HFFc6 (cell line): Measurements from ENCODE around the gene TTC17. TPM values are rescaled to one million over a fixed set of nuclear protein-coding genes. Genes with fewer than 3 reads are reported as not detected.

ENCODE experiments used
- DNase-seq: peaks from one replicate; pipeline ENCODE4 v3.0.0-alpha.2; 2018
- H3K27ac Mint-ChIP-seq: 2 replicates; pipeline ENCODE4 v1.8.0; 2020; ENCODE audit warnings: mild to moderate bottlenecking, mixed read lengths
- H3K27me3 Mint-ChIP-seq: 2 replicates; pipeline ENCODE4 v1.8.0; 2021; ENCODE audit warnings: mild to moderate bottlenecking, moderate library complexity, mixed read lengths; ENCODE audit not compliant: insufficient read depth
- H3K36me3 Mint-ChIP-seq: 2 replicates; pipeline ENCODE4 v1.8.0; 2021; ENCODE audit warnings: low read depth, mixed read lengths
- H3K4me1 Mint-ChIP-seq: 2 replicates; pipeline ENCODE4 v1.8.0; 2020; ENCODE audit warnings: low read depth, mixed read lengths
- H3K4me3 Mint-ChIP-seq: 2 replicates; pipeline ENCODE4 v1.8.0; 2020; ENCODE audit warnings: mild to moderate bottlenecking, moderate library complexity, mixed read lengths
- H3K9me3 Mint-ChIP-seq: 2 replicates; pipeline ENCODE4 v1.8.0; 2020; ENCODE audit warnings: mild to moderate bottlenecking, mixed read lengths
- CTCF ChIP-seq: fragments of 200-600 bp; sonication (generic); IDR thresholded peaks from 2 replicates; pipeline ENCODE4 v1.5.0; 2021; ENCODE audit warnings: antibody characterized with exemption, mild to moderate bottlenecking
- total RNA-seq, 6 experiments: library from RNA; stranded (reverse); fragmentation: NEBNext Ultra II Directional; extraction: Animal tissue kit (Norgen Biotek cat#: 25700); gene quantifications; 2 replicates in 1 of 6; 3 replicates in 5 of 6; pipeline ENCODE4 v1.2.3, GENCODE V29; 2021

Gene TTC17
- total RNA-seq, 6 experiments from 2014 or later = 30.1 to 44.5 (median 38.6) TPM

GRCh38 chr11:43503417-43503816 lies 144.7 kb downstream of the TTC17 start:
- Mint-ChIP-seq H3K4me3 (no peak overlapping the region), H3K36me3 (no peaks in the 10 kb centered on the region), H3K27me3 (peaks cover 11% of the 10 kb centered on the region), H3K4me1 (peaks cover 16% of the 10 kb centered on the region), H3K27ac (no peak overlapping the region), H3K9me3 (no peaks in the 10 kb centered on the region)
- peak; percentile 63 for TF ChIP-seq CTCF
- DNase-seq = no peak

GRCh38 chr11:43504316-43504950 lies 145.7 kb downstream of the TTC17 start:
- Mint-ChIP-seq H3K27ac (no peak overlapping the region), H3K4me3 (no peak overlapping the region), H3K36me3 (no peaks in the 10 kb centered on the region), H3K27me3 (peaks cover 9% of the 10 kb centered on the region), H3K4me1 (peaks cover 23% of the 10 kb centered on the region), H3K9me3 (no peaks in the 10 kb centered on the region)
- TF ChIP-seq CTCF = peak; percentile 55
- peak; percentile 20 for DNase-seq

- TF ChIP-seq CTCF = no peak
- H3K36me3 Mint-ChIP-seq = no peaks in the 10 kb centered on the region
- H3K4me1 Mint-ChIP-seq = peaks cover 23% of the 10 kb centered on the region
- no peak overlapping the region for H3K4me3 Mint-ChIP-seq
- DNase-seq = no peak
- no peak overlapping the region for H3K27ac Mint-ChIP-seq
- peaks cover 9% of the 10 kb centered on the region for H3K27me3 Mint-ChIP-seq
- no peaks in the 10 kb centered on the region for H3K9me3 Mint-ChIP-seq
These were observed 146.5 kb downstream of the TTC17 start for GRCh38 chr11:43505171-43505570.

- Mint-ChIP-seq H3K9me3 (no peaks in the 10 kb centered on the region), H3K27ac (no peak overlapping the region; the same call in 1 of the 2 replicates), H3K4me3 (no peak overlapping the region), H3K4me1 (peaks cover 23% of the 10 kb centered on the region), H3K27me3 (peaks cover 13% of the 10 kb centered on the region), H3K36me3 (no peaks in the 10 kb centered on the region)
- TF ChIP-seq CTCF = no peak
- DNase-seq = no peak
These were observed 148.5 kb downstream of the TTC17 start for GRCh38 chr11:43507171-43507570.

GRCh38 chr11:43508511-43508918 lies 149.8 kb downstream of the TTC17 start:
- peaks cover 25% of the 10 kb centered on the region for H3K27me3 Mint-ChIP-seq
- peaks cover 23% of the 10 kb centered on the region for H3K4me1 Mint-ChIP-seq
- peak; percentile 58 for DNase-seq
- no peak overlapping the region for H3K4me3 Mint-ChIP-seq
- H3K36me3 Mint-ChIP-seq = no peaks in the 10 kb centered on the region
- peak overlapping the region; percentile 33; the same call in 1 of the 2 replicates for H3K27ac Mint-ChIP-seq
- H3K9me3 Mint-ChIP-seq = no peaks in the 10 kb centered on the region; the same call in 1 of the 2 replicates
- TF ChIP-seq CTCF = no peak
